HL-60/S4 treated with retinoic acid at 250 ng/mL for 4 days and 3 days (cell line): ENCODE results near the gene SH3BGRL2.

Experiments
- in situ Hi-C: fragments of 300-500 bp; cut with MboI; formaldehyde crosslinking; loops from 2 replicates; pipeline ENCODE4 v1.7.0; 2022; ENCODE audit warnings: low sequenced_read_pairs

SH3BGRL2 gene

DNA sequence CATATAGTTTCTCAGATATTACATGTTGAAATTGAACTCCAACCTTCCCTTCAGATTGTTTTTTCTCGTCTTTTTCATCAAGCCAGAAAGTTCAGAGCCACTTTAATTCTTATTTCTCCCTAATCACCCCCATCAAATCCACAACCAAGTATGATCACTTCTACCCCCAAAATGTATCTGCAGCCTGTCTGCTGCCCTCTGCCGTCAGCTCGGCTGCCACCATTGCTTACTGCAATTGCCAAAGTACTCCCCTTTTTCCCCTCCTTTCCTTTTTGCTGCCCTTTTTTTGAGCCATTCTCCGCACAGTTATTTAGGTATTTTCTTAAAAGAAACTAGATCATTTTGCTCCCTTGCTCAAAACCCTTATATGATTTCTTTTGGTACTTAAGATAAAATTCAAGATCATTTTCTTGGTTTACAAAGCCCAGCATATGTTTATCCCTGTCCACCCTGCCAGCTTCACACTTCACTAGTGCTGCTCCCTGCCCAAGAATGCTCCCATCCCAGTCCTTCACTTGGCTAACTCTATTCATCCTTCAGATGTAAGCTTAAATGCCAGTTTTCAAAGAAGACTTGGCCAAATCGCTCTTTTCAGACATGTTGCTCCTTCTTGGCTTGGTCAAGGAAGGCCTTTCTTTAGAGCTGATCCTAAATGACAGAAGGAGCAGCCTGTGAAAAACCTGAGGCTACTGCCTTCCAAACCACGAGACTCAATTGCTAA lies 63.7 kb downstream of the SH3BGRL2 start:
- in situ Hi-C loops, result no loop called here

DNA sequence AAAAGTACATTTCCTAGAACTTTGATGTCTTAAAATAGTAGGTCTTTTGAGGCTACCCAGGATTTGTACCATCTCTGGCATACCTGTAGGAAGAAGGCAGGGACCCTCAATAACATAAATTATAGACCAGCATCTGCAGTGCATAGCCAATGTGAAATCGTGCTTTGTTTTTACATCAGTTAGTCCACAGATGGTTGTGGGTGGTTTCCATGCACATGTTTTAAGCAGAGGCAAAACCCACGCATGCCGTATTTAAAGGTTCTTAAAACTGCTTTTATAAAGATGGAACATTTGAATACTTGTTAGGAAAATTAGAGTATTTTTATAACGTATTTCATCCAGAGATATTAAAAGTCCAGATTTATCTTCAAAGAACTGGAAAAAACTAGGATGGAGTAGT lies 66.3 kb downstream of the SH3BGRL2 start:
- in situ Hi-C loops, result no loop called here

- in situ Hi-C loops, result no loop called here
Observed at GRCh38 chr6:79699606-79700005, 68.5 kb downstream of the SH3BGRL2 start.

DNA sequence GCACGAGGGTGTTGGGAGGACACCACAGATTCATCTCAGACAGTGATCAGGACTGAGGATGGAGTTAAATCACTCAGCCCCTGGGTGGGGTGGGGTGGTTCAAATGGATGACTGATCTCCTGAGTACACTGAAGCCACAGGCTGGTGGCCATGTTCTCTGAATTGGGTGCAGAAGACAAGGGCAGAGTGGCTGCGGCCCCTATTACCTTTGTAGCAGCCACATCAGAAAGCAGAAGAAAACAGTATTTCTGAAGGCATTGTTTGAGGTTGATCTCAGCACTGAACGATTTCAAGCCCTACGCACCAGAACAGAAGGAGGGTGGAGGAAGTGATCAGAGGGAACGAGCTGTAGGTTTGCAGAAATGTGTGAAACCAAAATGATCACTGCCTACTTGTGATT lies 71.6 kb downstream of the SH3BGRL2 start:
- in situ Hi-C loops, result no loop called here

GRCh38 chr6:79704200-79704599 lies 73.1 kb downstream of the SH3BGRL2 start:
- in situ Hi-C loops, result no loop called here

- in situ Hi-C loops, result no loop called here
Observed at GRCh38 chr6:79705456-79705995, 74.4 kb downstream of the SH3BGRL2 start.

- in situ Hi-C loops, result no loop called here
Observed at GRCh38 chr6:79706527-79706926, 75.4 kb downstream of the SH3BGRL2 start.

DNA sequence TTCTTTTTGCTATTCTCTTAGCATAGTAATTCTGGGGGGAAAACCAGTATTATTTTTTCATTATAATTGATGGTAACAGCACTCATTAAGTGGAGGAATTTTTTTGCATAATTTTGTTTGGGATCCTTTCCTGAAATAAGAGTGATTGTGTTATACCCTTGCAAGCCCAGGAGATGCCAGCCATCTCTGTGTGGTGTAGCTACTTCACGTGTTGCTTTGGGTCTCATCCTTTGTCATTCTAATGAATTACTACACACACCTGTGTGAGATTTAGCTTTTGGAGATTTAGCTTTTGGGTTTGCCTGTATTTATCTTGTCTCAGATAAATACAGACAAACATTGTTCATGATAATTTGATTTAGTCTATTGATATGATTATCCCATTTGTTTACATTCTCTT lies 76.5 kb downstream of the SH3BGRL2 start:
- in situ Hi-C loops, result no loop called here

DNA sequence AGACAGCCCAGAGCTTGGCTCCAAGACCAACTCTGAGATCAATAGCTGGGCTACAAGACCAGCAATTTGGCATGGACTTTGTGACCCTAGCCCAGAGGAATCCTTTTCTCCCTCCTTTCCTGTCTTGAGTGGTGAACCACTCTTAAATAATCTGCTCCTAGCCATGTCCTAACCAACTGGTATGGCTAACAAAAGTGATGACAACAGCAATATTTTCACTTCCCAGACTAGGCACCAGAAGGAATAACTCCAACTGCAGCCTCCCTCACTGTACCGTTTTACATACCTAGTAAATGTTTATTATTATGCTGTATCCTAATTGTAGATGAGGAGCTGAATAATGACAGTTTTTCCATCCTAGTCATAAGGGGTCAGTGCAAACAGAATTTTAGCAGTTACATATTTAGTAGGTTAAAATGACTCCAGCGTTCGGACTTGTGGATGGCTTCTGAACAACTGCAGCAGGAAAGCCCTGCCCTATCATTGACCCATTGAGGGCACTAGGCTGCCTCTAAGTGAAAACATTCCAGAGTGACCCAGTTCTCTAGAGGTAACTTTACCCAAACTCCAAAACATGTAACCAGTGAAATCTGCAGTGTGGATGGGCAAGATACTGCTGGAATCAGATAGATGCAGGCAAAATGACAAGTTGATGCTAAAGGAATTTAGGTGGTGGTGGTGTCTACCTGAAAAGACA lies 77.1 kb downstream of the SH3BGRL2 start:
- in situ Hi-C loops, result no loop called here

- in situ Hi-C loops, result no loop called here
Observed at GRCh38 chr6:79710127-79710526, 79.0 kb downstream of the SH3BGRL2 start.

GRCh38 chr6:79711167-79711566 lies 80.0 kb downstream of the SH3BGRL2 start:
- in situ Hi-C loops, result no loop called here

DNA sequence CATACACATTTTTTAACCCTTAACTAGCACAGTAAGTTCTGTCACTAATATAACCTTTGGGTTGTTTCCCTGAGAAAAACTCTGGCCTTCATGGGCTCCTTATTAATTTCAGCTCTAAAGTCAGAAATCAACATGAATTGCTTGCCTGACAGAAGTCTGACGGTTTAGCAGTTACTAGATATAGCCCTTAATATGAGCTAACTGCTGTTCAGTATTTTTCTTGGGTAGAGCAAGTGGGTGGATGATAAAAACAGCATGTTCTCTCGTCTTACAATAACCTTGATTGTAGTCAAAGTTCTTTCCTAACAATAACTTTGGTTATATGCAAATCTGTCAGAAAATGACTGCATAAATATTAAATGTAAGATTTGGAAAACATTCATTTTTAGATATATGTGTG lies 81.0 kb downstream of the SH3BGRL2 start:
- in situ Hi-C loops, result no loop called here

DNA sequence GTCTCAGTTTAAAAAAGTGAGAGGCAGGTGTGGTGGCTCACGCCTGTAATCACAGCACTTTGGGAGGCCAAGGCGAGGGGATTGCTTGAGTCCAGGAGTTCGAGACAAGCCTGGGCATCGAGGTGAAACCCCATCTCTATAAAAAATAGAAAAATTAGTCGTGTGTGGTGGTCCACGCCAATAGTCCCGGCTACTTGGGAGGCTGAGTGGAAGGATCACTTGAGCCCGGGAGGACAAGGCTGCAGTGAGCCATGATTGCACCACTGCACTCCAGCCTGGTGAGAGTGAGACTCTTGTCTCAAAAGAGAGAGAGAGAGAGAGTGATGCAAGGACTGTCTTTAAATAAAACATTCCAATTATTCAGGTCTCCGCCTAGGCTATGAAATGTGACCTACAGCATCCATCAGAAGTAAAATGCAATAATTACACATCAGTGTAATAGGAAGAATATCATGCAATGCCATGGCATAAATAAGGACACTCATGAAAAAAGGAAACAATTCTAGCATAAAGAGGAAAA lies 81.5 kb downstream of the SH3BGRL2 start:
- in situ Hi-C loops, result no loop called here

- in situ Hi-C loops, result no loop called here
Observed at GRCh38 chr6:79713701-79714322, 82.7 kb downstream of the SH3BGRL2 start.

- in situ Hi-C loops, result no loop called here
Observed at GRCh38 chr6:79717989-79718388, 86.9 kb downstream of the SH3BGRL2 start.

DNA sequence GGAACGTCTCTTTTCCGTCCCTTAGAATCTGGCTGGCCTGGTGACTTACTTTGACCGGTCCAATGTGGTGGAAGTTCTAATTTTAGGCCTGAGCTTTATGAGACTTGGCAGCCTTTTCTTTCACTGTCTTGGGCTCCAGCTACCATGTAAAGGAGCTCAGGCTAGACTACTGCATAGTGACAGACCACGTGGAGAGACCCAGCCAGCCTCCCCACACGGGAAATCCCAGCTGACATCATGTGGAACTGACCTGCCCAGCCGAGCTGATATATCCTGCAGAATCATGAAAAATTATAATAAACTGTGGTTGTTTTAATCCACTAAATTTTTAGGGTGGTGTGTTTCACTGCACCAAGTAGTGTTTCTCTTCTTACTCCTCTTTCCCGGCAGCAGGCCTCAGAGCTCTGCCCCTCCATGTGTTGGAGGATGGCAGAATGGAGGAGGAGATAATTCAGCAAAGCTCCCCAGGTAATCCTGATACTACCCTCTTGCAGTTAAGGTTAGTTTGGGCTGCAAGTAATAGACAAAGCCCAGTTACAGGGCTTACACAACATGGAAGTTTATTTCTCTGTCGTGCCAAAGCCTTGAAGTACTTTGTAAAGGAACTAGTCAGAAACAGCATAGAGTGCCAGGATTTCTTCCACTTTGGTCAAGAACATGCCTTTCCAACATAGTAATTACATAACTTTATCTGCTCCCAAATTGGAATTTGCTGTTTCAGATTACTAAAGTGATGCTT lies 87.5 kb downstream of the SH3BGRL2 start:
- in situ Hi-C loops, result no loop called here

DNA sequence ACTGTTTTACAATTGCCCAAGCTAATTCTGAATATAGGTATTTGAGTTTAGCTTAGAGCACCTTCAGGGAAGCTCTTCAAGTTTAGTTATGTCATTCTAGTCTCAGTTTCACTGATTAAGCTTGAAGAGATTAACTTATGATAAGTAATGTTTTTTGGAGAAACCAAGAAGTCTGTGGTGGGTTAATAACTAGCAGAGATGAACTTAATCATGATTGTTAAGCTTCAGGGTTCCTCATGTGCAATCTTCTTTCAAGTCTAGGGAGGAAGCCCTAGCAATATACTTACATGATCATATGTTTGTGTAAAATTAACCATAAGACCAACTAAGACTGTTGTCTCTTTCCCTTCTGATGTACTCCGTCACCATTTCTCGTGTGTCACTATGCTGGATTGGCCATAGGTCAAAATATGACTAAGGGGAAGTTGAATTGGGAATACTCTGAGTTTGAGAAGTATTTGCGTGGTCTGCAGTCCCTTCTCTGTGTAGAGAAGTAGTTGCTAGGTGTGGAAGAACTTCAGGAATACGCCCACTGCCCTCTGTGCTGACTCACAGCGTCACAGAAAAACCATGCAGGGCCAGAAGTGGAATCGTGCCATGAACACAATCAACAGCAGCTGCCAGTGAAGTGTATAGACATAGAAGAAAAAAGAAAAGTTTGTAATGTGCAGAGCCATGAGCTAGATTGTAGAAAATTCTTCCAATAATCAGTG lies 88.3 kb downstream of the SH3BGRL2 start:
- in situ Hi-C loops, result no loop called here

DNA sequence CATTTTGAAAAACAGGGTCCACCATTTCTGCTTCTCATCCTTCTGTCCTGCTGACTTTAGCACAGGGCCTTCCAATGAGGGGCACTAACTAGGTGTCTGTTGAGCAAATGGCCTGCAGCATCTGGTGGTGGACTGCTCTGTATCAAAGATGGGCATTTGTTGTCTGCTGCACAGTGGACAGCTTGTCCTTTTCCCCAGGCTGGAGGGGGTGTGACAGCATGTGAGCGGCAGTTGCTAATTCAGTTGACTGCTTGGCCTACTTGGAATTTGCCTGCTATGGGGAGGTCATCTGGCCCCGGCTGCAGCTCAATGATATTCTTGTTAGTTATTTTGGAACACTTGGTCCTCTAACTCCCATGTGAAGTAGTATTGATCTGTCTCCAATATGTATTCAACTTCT lies 93.7 kb downstream of the SH3BGRL2 start:
- in situ Hi-C loops, result no loop called here

DNA sequence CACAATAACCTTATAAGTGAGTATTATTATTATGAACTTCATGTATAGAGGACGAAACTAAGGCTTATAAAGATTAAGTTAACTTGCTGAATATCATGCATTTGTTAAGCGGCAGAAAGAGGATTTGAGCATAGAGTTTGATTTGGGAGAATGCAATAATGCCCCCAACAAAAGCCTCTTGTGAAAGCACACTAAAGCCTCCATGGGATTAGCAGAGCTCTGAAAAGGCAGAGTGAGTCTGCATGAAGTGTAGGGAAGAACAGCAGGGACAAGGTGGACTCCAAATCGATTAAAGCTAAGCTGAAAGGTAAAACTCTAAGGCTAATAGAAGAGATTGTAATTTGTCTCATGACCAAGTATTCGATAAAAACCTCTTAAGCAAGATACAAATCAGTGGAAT lies 100.3 kb downstream of the SH3BGRL2 start:
- in situ Hi-C loops, result no loop called here

- in situ Hi-C loops, result no loop called here
Observed at GRCh38 chr6:79733388-79733787, 102.3 kb downstream of the SH3BGRL2 start.
